HuH-7.5 (cell line): ENCODE measurements around the gene ACTR1A.

ENCODE experiments used
- DNase-seq: peaks from one replicate; pipeline ENCODE4 v3.0.0; 2011; ENCODE audit warnings: low spot score

The ACTR1A gene

DNA sequence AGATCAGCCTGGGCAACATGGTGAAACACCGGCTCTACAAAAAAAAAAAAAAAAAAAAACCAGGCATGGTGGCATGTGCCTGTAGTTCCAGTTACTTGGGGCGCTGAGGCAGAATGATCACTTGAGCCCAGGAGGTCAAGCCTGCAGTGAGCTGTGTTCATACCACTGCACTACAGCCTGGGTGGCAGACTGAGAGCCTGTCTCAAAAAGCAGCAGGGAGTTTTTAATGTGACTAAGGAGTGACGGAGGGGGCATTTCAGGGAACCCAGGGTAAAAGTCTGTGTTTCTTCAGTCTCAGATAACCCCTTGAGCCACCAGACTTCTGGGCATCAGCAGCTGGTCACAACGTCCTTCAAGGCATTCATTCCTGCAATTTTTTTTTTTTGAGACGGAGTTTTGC lies 49.0 kb downstream of the ACTR1A start:
- DNase-seq = no peak

DNA sequence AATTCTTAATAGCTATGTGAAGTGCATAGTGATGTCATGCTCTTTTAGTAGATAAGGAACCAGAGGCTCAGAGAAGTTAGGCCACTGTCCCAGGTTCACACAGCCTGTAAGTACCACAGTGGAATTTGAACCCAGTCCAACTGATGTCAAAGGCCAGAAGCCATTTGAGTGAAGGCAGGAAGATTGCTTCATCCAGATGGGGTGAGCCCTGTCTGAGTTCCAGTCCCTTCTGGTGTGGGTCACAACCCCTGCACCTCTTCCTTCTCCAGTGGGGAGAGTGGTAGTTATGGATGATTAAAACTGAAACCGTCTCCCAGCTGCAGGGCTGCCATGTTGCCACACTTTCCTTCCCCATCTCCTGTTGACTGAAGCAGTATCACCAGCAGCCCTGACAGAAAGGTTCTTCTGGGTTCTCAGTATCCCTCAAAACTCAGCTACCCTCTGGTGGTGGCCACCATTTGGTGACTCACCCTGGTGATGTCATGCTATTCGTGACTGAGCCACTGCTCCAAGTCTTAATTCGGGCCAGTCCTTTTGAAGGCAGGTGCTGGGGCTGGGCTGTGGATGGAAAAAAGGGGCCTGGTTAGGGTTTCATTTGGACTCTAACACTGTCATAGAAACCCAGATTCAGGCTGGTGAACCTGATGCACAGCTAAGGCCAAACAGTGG lies 49.7 kb downstream of the ACTR1A start:
- DNase-seq = no peak

DNA sequence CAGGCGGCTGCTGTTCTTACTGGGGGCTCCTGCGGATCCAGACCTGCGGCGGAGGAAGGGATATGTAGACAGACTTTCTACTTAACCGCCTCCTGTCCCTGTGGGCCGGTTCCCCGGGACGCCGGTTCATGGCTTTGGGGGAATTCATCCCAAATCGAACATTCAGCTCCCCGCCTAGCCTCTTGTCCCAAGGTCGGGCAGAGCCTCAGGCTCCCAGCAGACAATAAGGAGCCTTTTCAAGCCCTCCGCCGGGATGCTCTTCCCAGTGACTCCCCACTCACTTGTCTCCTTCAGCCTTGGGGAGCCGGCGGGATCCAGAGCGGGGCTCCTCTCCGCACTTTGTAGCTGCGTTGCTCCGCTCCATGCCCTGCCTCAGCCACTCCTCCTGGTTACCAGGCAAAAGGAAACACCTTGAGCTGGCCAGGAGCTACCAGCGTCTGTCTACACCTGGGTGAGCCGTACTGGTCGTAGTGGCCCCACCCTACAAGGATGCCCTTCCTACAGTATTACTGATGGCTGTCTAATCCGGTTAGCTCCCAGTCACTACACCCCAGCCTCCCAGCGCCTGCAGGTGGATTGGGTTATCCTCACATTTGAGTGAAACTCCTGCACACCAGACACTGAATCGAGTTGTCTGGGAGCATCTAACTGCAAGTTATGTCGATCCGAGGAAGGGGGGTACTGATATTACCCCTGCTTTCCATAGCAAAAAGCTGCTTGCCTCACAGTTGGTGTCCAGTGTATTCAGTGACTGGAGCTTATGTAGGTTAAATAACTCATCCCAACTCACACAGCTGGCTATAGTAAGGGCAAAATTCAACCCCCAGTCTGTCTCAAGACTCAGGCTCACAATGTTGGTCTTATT lies 51.2 kb downstream of the ACTR1A start, which contains the start of gene C10orf95:
C10orf95 (minus strand) TSS at position 439 of the 865 bp plus-strand sequence. CDS start 450 bp downstream, outside the sequence.
- no peak for DNase-seq

GRCh38 chr10:102450374-102451104 lies 52.0 kb downstream of the ACTR1A start:
- DNase-seq = peak; percentile 88

- DNase-seq = no peak
Observed at GRCh38 chr10:102450124-102450373, 52.5 kb downstream of the ACTR1A start.

DNA sequence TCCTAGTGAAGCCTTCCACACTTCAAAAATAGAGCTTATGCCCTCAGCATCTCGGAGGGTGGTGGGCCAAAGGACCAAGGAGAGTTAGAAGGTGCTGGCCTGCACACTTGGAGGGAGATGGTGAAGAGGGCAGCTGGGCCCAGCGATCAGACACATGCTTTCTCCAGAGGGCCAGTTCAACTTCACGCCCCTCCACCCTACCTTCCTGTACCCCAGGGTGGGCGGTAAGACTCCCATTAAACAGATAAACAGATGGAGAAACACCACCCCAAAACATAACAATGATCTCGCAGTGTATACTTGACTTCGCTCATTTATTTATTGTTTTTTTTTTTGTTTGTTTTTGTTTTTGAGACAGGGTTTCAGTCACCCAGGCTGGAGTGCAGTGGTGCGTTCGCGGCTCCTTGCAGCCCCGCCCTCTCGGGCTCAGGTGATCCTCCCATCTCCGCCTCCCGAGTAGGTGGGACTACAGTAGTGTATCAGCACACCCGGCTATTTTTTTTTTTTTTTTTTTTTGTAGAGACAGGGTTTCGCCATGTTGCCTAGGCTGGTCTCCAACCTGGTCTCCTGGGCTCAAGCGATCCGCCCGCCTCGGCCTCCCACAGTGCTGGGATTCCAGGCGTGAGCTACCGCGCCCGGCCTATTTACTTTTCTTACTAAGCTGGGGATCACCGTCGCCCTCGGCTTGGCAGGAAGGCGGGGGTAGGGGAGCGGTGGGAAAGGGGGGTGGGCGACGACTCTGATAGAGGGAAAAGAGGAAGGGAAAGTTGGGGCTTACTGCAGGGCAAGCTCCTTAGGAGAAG lies 53.0 kb downstream of the ACTR1A start:
- DNase-seq = no peak

- DNase-seq = no peak
Observed at GRCh38 chr10:102444851-102445250, 57.7 kb downstream of the ACTR1A start.

DNA sequence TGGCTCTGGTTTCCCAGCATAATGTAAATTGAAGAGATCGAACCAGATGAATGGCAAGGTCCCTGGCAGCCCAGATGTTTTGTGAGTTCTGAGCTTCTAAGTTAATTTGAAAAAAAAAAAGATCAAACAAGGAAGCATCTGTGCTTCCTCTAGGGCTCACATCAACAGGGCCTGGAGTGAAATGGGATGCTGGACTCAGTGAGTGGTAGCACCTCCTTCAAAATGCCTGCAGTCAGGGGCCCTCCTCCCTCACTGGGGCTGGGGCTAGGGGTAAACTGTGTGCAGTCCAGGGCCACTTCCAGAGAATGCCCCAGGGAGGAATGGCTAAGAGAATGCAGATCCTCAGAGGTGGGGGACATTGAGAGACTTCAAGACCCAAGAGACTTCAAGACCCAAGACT lies 64.1 kb downstream of the ACTR1A start:
- no peak for DNase-seq

- DNase-seq = no peak
Observed at GRCh38 chr10:102437515-102437914, 65.0 kb downstream of the ACTR1A start.

- no peak for DNase-seq
Observed at GRCh38 chr10:102436312-102436711, 66.2 kb downstream of the ACTR1A start.

DNA sequence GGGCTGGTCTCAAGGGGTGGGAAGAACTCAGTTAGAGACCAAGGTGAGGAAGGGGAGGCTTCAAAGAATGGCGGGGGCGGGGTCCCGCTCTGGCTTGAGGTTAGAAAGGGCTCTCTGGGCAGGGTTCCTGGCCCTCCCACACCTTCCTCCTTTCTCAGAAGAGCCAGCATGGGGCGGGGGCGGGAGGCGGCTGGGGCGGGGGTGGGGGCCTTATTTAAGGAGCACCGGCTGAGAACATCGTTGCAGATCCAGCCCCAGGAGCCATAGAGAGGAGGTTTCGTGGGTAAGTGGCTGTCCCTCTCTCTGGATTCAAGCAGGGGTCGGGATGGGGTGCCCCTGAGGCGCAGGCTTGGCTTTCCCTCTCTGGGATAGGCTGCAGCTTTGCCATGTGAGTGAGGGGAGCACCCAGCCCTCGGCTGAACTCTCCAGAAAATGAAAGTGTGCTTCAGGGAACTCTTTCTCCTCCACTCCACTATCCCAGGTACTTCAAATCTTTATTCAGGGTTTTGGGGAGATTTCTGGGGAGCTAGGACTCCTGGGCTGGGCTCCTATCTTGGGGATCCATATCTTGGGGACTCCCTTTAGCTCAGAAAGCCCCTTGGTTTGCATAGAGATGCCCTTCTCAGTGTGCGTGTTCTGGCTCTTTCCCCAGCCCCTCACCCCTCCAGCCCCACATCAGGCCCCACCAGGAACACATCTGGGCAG lies 66.8 kb downstream of the ACTR1A start:
- no peak for DNase-seq

DNA sequence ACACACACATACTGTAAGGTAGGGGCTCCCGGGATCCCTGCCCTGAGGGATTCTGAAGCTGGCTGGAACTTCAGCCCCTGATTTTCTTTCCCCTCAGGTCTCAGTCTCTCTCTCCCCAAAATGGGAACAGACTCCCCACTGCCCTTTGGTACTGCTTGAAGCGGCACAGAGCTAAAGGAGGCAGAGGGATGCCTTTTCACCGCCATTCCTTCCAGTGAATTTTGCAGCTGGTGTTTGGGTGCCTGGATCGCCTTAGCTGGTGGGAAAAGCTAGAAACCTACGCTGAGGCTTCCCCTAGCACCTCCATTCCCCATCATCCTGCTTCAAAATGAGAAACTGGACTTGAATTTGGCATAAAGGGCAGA lies 67.4 kb downstream of the ACTR1A start:
- no peak for DNase-seq

GRCh38 chr10:102434394-102435132 lies 67.9 kb downstream of the ACTR1A start:
- DNase-seq = no peak

DNA sequence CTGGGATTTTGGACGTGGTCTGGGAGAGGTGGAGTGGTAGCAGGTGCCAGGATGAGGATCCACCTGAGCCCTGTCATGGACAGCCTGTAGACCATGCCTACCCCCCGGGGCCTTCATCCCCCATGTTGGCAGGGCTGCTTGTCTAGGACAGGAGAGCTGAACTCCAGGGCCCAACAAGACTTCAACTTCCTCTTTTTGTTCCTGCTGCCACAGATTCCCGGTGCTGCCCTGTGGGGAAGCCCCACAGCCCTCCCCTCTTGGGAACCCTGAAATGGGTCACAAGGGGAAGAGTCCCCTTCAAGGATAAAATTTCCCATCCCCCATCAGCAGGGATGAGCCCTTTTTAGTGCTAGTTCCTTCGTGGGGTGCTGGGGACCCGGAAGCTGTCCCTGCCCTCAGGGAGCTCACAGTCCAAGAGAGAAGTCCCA lies 68.9 kb downstream of the ACTR1A start:
- no peak for DNase-seq

GRCh38 chr10:102432162-102432950 lies 70.2 kb downstream of the ACTR1A start, which contains the start of gene CUEDC2:
Gene CUEDC2, minus strand, starts transcription at chr10:102432574. Its CDS starts 7,386 bp downstream, at chr10:102425188.
- peak; percentile 82 for DNase-seq

DNA sequence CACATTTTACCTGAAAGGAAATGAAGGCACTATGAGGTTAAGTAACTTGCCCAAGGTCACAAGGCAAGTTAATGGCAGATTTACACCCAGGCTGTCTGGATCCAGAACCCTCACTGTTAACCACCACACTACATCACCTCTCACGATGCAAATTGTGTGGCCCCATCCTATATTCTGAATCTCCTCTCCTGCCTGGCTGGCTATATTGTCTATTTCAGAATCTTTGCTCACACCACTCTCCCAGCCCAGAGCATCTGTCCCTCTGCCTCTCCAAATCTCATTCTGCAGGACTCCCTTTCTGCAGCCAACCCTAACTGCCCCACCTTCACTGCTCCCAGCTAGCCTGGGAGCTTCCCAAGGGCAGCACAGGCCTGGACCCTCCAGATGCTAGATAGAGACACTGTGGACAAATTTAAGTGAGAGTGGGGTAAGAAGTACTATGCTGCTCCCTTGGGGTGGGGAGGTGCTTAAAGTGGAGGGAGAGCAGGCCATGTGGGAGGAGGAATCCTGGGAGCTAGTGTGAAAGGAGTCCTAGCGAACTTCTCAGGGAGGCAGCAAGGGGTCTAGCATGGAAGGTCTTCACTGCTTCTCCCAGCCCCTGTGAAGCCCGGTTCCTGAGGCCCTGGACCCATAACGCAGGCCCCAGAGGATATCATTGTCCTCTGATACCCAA lies 70.9 kb downstream of the ACTR1A start:
- DNase-seq = no peak

- DNase-seq = no peak
Observed at GRCh38 chr10:102429468-102429867, 73.0 kb downstream of the ACTR1A start.
